Measurements from ENCODE around the gene HS6ST1. TPM values are rescaled to one million over a fixed set of nuclear protein-coding genes. Genes with fewer than 3 reads are reported as not detected.

The HS6ST1 gene
- total RNA-seq, 1 donor from 2014 or later: 33.1 TPM

DNA sequence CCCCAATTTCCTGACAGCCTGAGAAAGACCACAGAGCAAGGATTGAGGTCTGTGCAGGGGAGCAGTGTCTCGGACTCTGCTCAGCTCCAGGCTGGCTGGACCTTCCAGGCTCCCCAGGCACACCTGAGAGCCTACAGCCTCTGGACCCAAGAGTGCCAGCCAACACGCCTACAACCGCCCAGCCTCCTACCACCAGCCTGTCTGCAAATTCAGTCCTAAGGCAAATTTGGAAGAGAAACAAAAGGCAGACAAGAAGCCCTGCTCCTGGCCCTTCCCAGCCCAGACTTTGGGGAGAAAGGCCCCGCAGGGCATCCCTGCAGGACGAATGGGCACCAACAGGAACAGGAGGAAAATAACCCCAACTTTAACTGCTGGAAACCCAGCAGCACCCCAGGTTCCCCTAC, 1.9 kb downstream of the HS6ST1 start:
- DNase-seq (ENCODE audit: low spot score): peak; percentile 52
- TF ChIP-seq, protein P1, sequence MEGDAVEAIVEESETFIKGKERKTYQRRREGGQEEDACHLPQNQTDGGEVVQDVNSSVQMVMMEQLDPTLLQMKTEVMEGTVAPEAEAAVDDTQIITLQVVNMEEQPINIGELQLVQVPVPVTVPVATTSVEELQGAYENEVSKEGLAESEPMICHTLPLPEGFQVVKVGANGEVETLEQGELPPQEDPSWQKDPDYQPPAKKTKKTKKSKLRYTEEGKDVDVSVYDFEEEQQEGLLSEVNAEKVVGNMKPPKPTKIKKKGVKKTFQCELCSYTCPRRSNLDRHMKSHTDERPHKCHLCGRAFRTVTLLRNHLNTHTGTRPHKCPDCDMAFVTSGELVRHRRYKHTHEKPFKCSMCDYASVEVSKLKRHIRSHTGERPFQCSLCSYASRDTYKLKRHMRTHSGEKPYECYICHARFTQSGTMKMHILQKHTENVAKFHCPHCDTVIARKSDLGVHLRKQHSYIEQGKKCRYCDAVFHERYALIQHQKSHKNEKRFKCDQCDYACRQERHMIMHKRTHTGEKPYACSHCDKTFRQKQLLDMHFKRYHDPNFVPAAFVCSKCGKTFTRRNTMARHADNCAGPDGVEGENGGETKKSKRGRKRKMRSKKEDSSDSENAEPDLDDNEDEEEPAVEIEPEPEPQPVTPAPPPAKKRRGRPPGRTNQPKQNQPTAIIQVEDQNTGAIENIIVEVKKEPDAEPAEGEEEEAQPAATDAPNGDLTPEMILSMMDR (IDR thresholded peaks at IDR 0.05): no peak
- Mint-ChIP-seq H3K27ac (ENCODE audit: unreplicated experiment) (no peak overlapping the region), H3K9me3 (ENCODE audit: low read depth) (no peaks in the 10 kb centered on the region), H3K36me3 (ENCODE audit: low read depth) (no peaks in the 10 kb centered on the region), H3K4me1 (ENCODE audit: low read depth) (peaks cover 50% of the 10 kb centered on the region), H3K4me3 (ENCODE audit: unreplicated experiment) (peak overlapping the region; percentile 83), H3K27me3 (ENCODE audit: low read depth) (no peaks in the 10 kb centered on the region)

DNA sequence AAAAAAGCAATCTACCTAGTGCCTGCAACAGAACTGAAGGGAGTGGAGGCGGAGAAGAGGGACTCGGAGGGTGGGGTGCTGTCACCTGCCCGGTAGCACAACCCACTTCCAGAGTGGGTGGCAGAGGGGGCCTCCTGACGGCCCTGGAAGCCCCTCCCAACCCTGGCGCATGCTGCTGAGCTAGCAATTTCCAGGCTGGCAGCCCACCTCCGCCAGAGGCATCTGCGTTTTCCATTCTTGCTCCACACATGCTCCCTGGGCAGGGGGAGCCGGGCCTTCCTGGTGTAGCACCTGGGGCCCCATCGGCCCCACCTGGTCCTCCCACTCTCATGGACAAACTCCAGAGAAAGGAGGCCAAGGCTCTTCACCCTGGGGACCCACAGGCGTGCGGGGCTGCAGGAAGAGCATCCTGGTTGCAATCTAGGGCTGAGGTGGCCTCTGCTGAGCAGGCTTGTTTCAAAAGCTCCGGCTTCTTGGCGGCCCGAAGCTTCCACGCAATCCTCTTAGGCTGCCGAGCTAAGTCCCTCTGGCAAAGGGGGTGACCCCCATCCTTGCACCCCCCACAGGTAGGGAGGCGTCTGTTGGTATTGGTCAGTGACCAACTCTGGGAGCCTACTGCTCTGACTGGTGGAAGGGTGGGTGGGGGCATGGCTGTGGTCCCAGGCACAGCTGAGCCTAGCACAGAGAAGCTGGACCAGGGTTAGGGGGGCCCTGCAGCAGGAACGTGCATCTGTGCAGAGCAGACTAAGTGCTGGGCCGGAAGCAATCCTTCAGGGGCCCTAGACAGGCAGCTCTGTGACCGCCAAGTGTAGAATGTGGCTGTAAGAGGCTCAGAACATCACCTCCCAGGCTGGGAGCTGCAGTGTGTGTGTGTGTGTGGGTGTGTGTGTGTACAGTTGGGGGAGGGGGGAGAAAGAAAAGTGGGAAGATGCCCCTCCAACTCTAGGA, 2.6 kb downstream of the HS6ST1 start:
- Mint-ChIP-seq H3K36me3 (ENCODE audit: low read depth) (no peaks in the 10 kb centered on the region), H3K27me3 (ENCODE audit: low read depth) (no peaks in the 10 kb centered on the region), H3K4me1 (ENCODE audit: low read depth) (peaks cover 44% of the 10 kb centered on the region), H3K4me3 (ENCODE audit: unreplicated experiment) (peak overlapping the region; percentile 83), H3K27ac (ENCODE audit: unreplicated experiment) (no peak overlapping the region), H3K9me3 (ENCODE audit: low read depth) (no peaks in the 10 kb centered on the region)
- TF ChIP-seq, protein P1 (IDR thresholded peaks at IDR 0.05): no peak
- DNase-seq (ENCODE audit: low spot score): peak; percentile 76

DNA sequence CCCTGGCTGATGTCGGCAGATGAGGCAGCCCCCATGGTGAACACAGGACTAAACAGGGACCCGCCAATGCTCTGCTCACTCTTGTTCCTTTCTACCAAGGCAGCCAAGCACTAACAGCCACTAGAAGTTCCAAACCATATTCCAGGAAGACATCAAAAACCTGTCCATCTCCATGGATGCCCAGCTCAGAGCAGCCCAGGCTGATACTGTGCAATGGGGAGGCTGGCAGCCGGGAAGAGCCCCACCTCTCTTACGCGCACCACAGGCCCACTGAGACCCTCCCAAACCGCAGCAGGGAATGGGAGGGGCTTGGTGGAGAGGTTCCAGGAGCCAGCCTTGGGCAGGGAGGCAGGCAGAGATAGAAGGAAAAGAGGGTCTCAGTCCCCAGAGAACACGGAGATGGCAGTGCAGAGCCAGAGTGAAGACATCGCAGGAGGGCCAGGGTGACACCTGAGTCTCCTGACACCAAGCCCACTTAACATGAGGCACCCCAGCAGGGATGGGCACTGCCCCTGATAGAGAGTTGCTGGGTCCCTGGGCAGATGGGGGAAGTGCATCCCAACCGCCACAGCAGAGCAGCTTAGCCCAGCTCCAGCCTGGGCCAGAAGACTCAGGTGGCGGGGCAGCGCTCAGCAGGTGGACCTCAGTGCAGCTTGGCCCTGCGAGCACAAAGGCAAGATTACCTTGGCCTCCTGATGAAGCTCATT, 3.4 kb downstream of the HS6ST1 start:
- Mint-ChIP-seq H3K27me3 (ENCODE audit: low read depth) (no peaks in the 10 kb centered on the region), H3K4me1 (ENCODE audit: low read depth) (peaks cover 47% of the 10 kb centered on the region), H3K9me3 (ENCODE audit: low read depth) (no peaks in the 10 kb centered on the region), H3K4me3 (ENCODE audit: unreplicated experiment) (peak overlapping the region; percentile 28), H3K27ac (ENCODE audit: unreplicated experiment) (no peak overlapping the region), H3K36me3 (ENCODE audit: low read depth) (no peaks in the 10 kb centered on the region)
- peak; percentile 72 for DNase-seq (ENCODE audit: low spot score)
- TF ChIP-seq, protein P1 (IDR thresholded peaks at IDR 0.05): no peak

DNA sequence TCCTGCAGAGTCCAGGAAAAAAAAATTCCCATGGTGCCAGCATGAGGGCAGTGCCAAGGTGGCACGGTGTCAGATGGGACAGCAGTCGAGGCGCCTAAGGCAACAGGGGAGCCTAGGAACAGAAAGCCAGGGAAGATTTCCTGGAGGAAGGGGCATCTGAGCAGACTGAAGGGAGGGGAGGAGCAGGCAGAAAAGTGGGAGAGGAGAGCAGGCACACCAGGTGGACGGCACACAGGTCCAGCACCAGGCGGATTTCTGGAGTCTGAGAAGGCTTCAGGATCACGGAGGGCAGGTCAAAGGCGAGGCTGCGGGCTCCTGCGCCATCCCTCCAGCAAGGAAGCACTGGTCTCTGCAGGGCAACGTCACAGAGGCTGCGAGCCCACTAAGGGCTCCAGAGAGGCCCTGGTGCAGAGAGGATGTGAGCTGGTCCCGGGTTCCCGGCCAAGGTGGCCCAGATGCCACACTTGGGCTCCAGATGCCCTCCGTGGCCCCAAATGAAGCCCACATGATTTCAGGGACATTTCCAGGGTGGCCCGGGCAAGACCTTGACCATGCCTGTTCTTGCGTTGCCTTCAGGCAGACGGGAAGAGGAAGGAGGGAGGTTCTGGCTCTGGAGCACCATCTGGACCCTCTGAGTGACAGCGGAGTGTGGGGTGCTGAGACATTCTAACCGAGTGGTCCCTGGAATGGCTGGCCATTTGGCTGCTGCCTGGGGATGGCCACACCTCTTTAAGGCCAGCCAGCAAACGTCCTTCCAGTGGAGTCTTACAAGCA, 4.1 kb downstream of the HS6ST1 start:
- Mint-ChIP-seq H3K27ac (ENCODE audit: unreplicated experiment) (peak overlapping the region; percentile 25), H3K27me3 (ENCODE audit: low read depth) (no peaks in the 10 kb centered on the region), H3K36me3 (ENCODE audit: low read depth) (peaks cover under 1% of the 10 kb centered on the region), H3K4me1 (ENCODE audit: low read depth) (peaks cover 51% of the 10 kb centered on the region), H3K9me3 (ENCODE audit: low read depth) (no peaks in the 10 kb centered on the region), H3K4me3 (ENCODE audit: unreplicated experiment) (no peak overlapping the region)
- TF ChIP-seq, protein P1 (IDR thresholded peaks at IDR 0.05): no peak
- no peak for DNase-seq (ENCODE audit: low spot score)

DNA sequence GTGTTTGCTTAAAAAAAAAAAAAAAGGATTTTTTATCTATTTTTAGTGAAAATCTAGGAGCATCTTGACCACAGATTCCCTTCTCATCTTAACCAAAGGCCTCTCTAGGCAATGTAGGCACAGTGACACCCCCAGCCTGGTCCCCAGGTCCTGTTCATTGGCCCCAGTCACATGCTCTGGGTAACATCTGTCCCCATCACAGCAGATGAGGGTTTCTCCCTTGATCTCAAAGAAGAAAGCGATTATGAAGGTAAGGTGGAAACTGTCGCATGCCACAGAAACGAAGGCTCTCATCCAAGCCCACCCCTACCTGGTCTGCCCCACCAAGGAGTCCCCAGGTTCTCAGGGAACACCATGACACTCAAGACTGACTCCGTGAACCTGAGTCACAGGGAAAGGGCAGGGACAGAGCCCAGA, 4.7 kb downstream of the HS6ST1 start:
- no peak overlapping the region for H3K4me3 Mint-ChIP-seq (ENCODE audit: unreplicated experiment)
- DNase-seq (ENCODE audit: low spot score): no peak
- peaks cover 2% of the 10 kb centered on the region for H3K36me3 Mint-ChIP-seq (ENCODE audit: low read depth)
- TF ChIP-seq, protein P1 (IDR thresholded peaks at IDR 0.05): no peak
- no peak overlapping the region for H3K27ac Mint-ChIP-seq (ENCODE audit: unreplicated experiment)
- no peaks in the 10 kb centered on the region for H3K9me3 Mint-ChIP-seq (ENCODE audit: low read depth)
- no peaks in the 10 kb centered on the region for H3K27me3 Mint-ChIP-seq (ENCODE audit: low read depth)
- H3K4me1 Mint-ChIP-seq (ENCODE audit: low read depth): peaks cover 54% of the 10 kb centered on the region
